Kidney (tissue), 14 donors: ENCODE results near the gene CCDC28B. TPM values are rescaled to one million over a fixed set of nuclear protein-coding genes. Genes with fewer than 3 reads are reported as not detected.

ENCODE experiments used
- DNase-seq, 5 donors: peaks; one replicate each; pipeline ENCODE4 v3.0.0-alpha.2; 2013 to 2020
- FAIRE-seq: peaks from 2 replicates; lab custom pipeline; 2012; peaks lifted over from hg19 to GRCh38; lab: Jason Lieb, UNC
- H3K27ac ChIP-seq, 2 donors: one replicate each; pipeline ENCODE4 v1.7.0; 2013; ENCODE audit warnings: low read depth in 2 of 2, low read length in 2 of 2, inconsistent platforms in 1 of 2
- H3K27me3 ChIP-seq: one replicate; pipeline ENCODE4 v1.7.1; 2013; ENCODE audit warnings: low read length, inconsistent platforms; ENCODE audit not compliant: control insufficient read depth, insufficient read depth
- H3K36me3 ChIP-seq, 3 donors: one replicate each; pipeline versions ENCODE4 v1.7.0 to v1.7.1; 2013; ENCODE audit warnings: low read length in 3 of 3, control low read depth in 1 of 3, inconsistent platforms in 1 of 3; ENCODE audit not compliant: insufficient read depth in 3 of 3, control insufficient read depth in 2 of 3
- H3K4me1 ChIP-seq, 3 donors: one replicate each; pipeline versions ENCODE4 v1.7.0 to v1.7.1; 2013; ENCODE audit warnings: low read length in 3 of 3, inconsistent platforms in 1 of 3, low read depth in 1 of 3; ENCODE audit not compliant: control insufficient read depth in 2 of 3, insufficient read depth in 2 of 3
- H3K4me3 ChIP-seq, 3 donors: one replicate each; pipeline versions ENCODE4 v1.7.0 to v1.8.1; 2013; ENCODE audit warnings: low read length in 3 of 3, control low read depth in 1 of 3, inconsistent platforms in 1 of 3
- H3K9ac ChIP-seq, 3 donors: one replicate each; pipeline versions ENCODE4 v1.7.0 to v1.7.1; 2013; ENCODE audit warnings: low read length in 3 of 3, control low read depth in 1 of 3, inconsistent platforms in 1 of 3
- H3K9me3 ChIP-seq, 3 donors: one replicate each; pipeline versions ENCODE4 v1.7.0 to v1.7.1; 2013; ENCODE audit warnings: low read length in 3 of 3, control low read depth in 1 of 3, inconsistent platforms in 1 of 3; ENCODE audit not compliant: control insufficient read depth in 2 of 3, insufficient read depth in 1 of 3
- intact Hi-C: fragments of 100-400 bp; cut with DNase I; formaldehyde crosslinking; loops from one replicate; pipeline ENCODE4 v1.11.1; 2022
- polyA plus RNA-seq: library from polyadenylated mRNA; stranded (reverse); fragments of 350-450 nt; fragmentation: Illumina TruSeq; extraction: RNeasy Lipid Tissue Mini Kit (QIAGEN cat#74804); gene quantifications from one replicate; pipeline ENCODE4 v1.2.3, GENCODE V29; 2014; ENCODE audit warnings: low read depth, low replicate concordance; ENCODE audit not compliant: insufficient read depth
- total RNA-seq: library from RNA; stranded (reverse); fragmentation: NEBNext Ultra II Directional; extraction: Animal tissue kit (Norgen Biotek cat#: 25700); gene quantifications from one replicate; pipeline ENCODE4 v1.2.1, GENCODE V29; 2021
- TF ChIP-seq, protein P1 (sequence below): IDR thresholded peaks from 3 replicates; pipeline ENCODE4 v1.5.1; 2012; ENCODE audit warnings: mild to moderate bottlenecking, moderate library complexity, borderline replicate concordance; ENCODE audit not compliant: insufficient read depth; ENCODE audit errors: extremely low read depth
- donor health status: control.
- donor health status: control.
- donor health status: control.
- donor health status: control.
- donor health status: control.
- donor health status: DM: yes; HTN: yes; CAD: no.
- donor health status: Normal renal cell carcinoma (clear cell type).

CCDC28B gene
- total and polyA plus RNA-seq, 2 donors from 2014 or later = 4.0 to 25.4 TPM

DNA sequence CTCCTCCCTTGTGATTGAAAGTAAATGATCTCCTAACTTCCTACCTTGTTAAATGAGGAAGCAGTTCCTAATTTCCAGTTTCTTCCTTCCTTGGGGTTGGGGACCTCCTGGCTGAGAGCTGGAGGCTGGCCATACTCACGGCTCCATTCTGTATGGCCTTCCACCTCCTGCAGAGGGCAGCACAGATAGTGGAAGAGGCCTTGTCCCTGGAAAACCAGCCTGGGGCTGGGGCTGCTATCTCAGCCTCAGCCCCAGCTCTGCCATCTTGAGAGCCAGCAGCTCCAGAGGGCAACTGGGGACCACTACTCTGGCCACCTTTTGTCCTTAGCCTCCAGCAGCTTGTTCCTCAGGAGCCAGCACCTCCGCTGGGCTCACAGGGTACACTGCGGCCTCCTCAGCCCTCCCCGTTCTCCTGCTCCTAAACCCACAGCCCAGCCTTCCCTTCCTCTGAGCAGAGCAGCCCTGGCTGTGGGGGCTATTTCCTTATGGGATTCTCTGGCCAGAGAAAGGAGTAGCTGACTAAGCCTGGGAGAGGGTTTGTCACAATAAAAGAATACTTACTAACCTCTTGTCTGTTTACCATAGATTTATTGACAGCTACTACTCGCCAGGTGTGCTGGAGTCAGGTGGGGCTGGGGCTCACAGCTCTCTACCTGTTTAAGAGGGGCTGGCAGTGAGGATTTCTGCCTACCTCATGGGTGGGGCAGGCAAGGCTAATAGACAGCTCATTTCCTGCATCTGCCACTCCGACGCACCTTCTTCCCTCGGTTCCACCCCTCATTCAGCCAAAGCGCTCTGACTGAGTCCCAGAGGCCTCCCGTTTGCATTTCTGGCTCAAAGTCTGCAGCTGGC lies 15.5 kb downstream of the CCDC28B start:
- DNase-seq = peak in 3 of 5 donors; percentile 58 to 84 (median 70)
- no peak for FAIRE-seq
- Histone ChIP-seq H3K27ac (no peak overlapping the region), H3K4me1 (peaks cover 0 to 7% (median 7%) of the 10 kb centered on the region in 3 donors), H3K9me3 (no peaks in the 10 kb centered on the region), H3K36me3 (peaks cover 2 to 36% (median 13%) of the 10 kb centered on the region in 3 donors), H3K4me3 (no peak overlapping the region), H3K9ac (no peak overlapping the region), H3K27me3 (no peaks in the 10 kb centered on the region)
- TF ChIP-seq, protein P1, sequence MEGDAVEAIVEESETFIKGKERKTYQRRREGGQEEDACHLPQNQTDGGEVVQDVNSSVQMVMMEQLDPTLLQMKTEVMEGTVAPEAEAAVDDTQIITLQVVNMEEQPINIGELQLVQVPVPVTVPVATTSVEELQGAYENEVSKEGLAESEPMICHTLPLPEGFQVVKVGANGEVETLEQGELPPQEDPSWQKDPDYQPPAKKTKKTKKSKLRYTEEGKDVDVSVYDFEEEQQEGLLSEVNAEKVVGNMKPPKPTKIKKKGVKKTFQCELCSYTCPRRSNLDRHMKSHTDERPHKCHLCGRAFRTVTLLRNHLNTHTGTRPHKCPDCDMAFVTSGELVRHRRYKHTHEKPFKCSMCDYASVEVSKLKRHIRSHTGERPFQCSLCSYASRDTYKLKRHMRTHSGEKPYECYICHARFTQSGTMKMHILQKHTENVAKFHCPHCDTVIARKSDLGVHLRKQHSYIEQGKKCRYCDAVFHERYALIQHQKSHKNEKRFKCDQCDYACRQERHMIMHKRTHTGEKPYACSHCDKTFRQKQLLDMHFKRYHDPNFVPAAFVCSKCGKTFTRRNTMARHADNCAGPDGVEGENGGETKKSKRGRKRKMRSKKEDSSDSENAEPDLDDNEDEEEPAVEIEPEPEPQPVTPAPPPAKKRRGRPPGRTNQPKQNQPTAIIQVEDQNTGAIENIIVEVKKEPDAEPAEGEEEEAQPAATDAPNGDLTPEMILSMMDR = peak; percentile 76
- intact Hi-C loops = no loop called here

DNA sequence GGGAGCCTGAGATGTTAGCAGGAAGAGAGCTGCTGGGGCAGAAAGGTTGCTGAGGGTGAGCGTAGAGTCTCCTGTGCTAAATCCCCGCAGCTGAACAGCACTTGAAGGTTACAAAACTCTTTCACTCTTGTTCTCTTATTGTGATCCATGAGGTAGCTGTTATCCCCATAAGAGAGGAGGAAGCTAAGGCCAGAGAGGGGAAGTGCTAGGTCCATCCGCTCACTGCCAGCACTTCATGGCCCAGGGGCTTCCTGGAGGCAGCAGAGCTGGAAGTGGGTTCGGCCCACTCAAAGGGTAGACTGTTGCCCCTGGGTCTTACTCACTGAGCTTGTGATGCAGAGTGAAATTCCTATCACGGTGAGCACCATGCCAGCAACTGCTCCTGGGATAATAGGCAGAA lies 16.2 kb downstream of the CCDC28B start:
- intact Hi-C loops = no loop called here
- H3K27ac ChIP-seq = no peak overlapping the region
- H3K4me1 ChIP-seq = peaks cover 5 to 15% (median 12%) of the 10 kb centered on the region in 3 donors
- no peaks in the 10 kb centered on the region for H3K27me3 ChIP-seq
- no peak overlapping the region for H3K4me3 ChIP-seq
- H3K36me3 ChIP-seq = peaks cover 2 to 36% (median 13%) of the 10 kb centered on the region in 3 donors
- no peak for DNase-seq
- TF ChIP-seq, protein P1 = no peak
- no peaks in the 10 kb centered on the region for H3K9me3 ChIP-seq
- no peak overlapping the region for H3K9ac ChIP-seq
- no peak for FAIRE-seq

GRCh38 chr1:32219022-32219421 lies 18.6 kb downstream of the CCDC28B start:
- no peaks in the 10 kb centered on the region for H3K9me3 ChIP-seq
- peaks cover 6 to 27% (median 22%) of the 10 kb centered on the region in 3 donors for H3K4me1 ChIP-seq
- TF ChIP-seq, protein P1 = no peak
- no peak for DNase-seq
- FAIRE-seq = no peak
- no peak overlapping the region for H3K9ac ChIP-seq
- H3K27ac ChIP-seq = no peak overlapping the region
- H3K4me3 ChIP-seq = no peak overlapping the region
- H3K27me3 ChIP-seq = no peaks in the 10 kb centered on the region
- H3K36me3 ChIP-seq = peaks cover 2 to 36% (median 16%) of the 10 kb centered on the region in 3 donors
- intact Hi-C loops = no loop called here
